GM12892 (cell line): Measurements from ENCODE around the gene CIAO2A.

ENCODE experiments used
- POLR2A ChIP-seq: IDR thresholded peaks from 2 replicates; pipeline ENCODE4 v1.6.1; 2011; ENCODE audit warnings: low read depth, low read length, control low read depth
- POLR2AphosphoS5 ChIP-seq: IDR thresholded peaks from 2 replicates; pipeline ENCODE4 v1.6.1; 2011; ENCODE audit warnings: low read depth, low read length, control low read depth

DNA sequence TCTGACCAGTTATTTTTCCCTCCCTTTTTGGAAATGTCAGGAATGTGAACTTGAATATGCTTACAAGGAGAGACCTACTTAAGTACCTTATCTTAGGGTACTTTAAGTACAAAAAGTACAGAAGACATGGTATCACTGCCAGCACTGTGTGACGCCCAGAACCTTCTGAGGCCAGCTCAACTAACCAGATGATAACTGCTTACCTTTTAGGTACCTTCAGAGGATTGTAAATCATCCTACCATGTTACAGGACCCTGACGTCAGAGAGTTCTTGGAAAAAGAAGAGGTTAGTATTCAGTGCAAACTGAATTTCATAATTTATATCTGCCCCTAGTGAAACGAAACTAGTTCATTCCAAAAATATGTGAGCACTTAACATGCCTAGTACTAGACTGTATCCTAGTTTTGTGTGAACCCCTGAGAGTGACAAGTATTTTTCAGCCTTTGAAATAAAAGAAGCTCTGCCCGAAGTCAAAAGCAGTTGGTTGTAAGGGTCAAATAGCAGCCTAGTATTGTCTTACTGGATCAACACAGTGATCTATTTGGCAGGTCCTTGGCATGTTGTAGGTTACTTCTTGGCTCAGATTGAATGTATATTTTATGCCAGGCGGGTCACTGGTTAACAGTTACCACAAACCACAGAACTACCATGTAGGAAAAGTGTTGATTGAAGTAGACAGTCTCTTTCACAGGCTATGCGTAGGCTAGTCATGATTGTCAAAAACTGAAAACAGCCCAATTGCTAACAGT, 34.1 kb upstream of the CIAO2A start:
- TF ChIP-seq POLR2AphosphoS5 = no peak
- TF ChIP-seq POLR2A = no peak
